HCT116 (cell line): ENCODE results near the gene FCER1G. TPM values are rescaled to one million over a fixed set of nuclear protein-coding genes. Genes with fewer than 3 reads are reported as not detected.

ENCODE experiments used
- ATAC-seq: fragments of 200-7000 bp; cut with Tn5 transposase; 2 replicates; pipeline ENCODE4 v1.9.1; 2020; ENCODE audit warnings: mild to moderate bottlenecking, moderate library complexity
- BruUV-seq: library from RNA; stranded (reverse); fragments of 400-500 nt; replicated peaks from 2 replicates; lab custom pipeline; 2021; lab: Mats Ljungman, UMichigan
- CTCF ChIA-PET: fragments of 300-600 bp; sonication (Branson Sonifier 250); formaldehyde crosslinking; loops from one replicate; lab custom pipeline; 2021; ENCODE audit warnings: antibody characterized with exemption; lab: Charles Lee
- POLR2A ChIA-PET: fragments of 300-600, 350-600 bp; sonication (Branson Sonifier 250); formaldehyde crosslinking; loops from one replicate; lab custom pipeline; 2021; ENCODE audit warnings: antibody characterized with exemption; lab: Charles Lee
- RAD21 ChIA-PET, 2 experiments: fragments of 300-600 bp; sonication (Branson Sonifier 250); formaldehyde crosslinking; loops; one replicate each; lab custom pipeline; 2023; ENCODE audit warnings: low total read pairs in 2 of 2; ENCODE audit not compliant: uncharacterized antibody in 2 of 2, unreplicated experiment in 2 of 2, low non-redundant PET in 1 of 2; lab: Charles Lee
- DNase-seq: peaks from one replicate; pipeline ENCODE4 v3.0.0-alpha.2; 2010; ENCODE audit warnings: low read depth, low spot score
- H2AFZ ChIP-seq: fragments of 200-600 bp; shearing (Covaris generic), sonication (generic); 2 replicates; pipeline ENCODE4 v1.6.1; 2017; ENCODE audit warnings: low read depth, mixed run types, mixed read lengths, antibody characterized with exemption, low read length; ENCODE audit not compliant: poor library complexity, severe bottlenecking
- H3K27ac ChIP-seq: 2 replicates; pipeline ENCODE4 v1.5.1; 2012; ENCODE audit warnings: low read depth, low read length
- H3K27me3 ChIP-seq: fragments of 200-600 bp; sonication (generic); 2 replicates; pipeline ENCODE4 v1.6.1; 2016; ENCODE audit warnings: mixed run types, low read length, mixed read lengths; ENCODE audit not compliant: insufficient read depth
- H3K36me3 ChIP-seq, 2 experiments: fragments of 200-500 bp in 1 of 2; fragments of 200-600 bp in 1 of 2; sonication (Bioruptor generic) in 1 of 2; sonication (generic) in 1 of 2; 2 replicates each; pipeline versions ENCODE4 v1.5.1 to v1.6.1; 2014 to 2016; ENCODE audit warnings: low read length in 2 of 2, inconsistent platforms in 1 of 2, mixed read lengths in 1 of 2, mixed run types in 1 of 2; ENCODE audit not compliant: insufficient read depth in 2 of 2, control insufficient read depth in 1 of 2
- H3K4me1 ChIP-seq, 2 experiments: fragments of 200-600 bp in 1 of 2; sonication (generic) in 1 of 2; 2 replicates each; pipeline versions ENCODE4 v1.5.1 to v1.6.1; 2012 to 2017; ENCODE audit warnings: low read length in 2 of 2, inconsistent platforms in 1 of 2, mild to moderate bottlenecking in 1 of 2, mixed read lengths in 1 of 2, mixed run types in 1 of 2, moderate library complexity in 1 of 2; ENCODE audit not compliant: insufficient read depth in 2 of 2, control insufficient read depth in 1 of 2
- H3K4me2 ChIP-seq: fragments of 200-600 bp; sonication (generic); 2 replicates; pipeline ENCODE4 v1.6.1; 2017; ENCODE audit warnings: mixed run types, low read length, mixed read lengths
- H3K4me3 ChIP-seq, 2 experiments: fragments of 200-600 bp in 1 of 2; sonication (generic) in 1 of 2; replicated peaks in 1 of 2; 2 replicates each; pipeline ENCODE4 v1.5.1; 2011 to 2016; ENCODE audit warnings: low read length in 2 of 2, control low read depth in 1 of 2, low read depth in 1 of 2, mild to moderate bottlenecking in 1 of 2, mixed read lengths in 1 of 2, mixed run types in 1 of 2
- H3K79me2 ChIP-seq: fragments of 200-600 bp; sonication (generic); 2 replicates; pipeline ENCODE4 v1.6.1; 2017; ENCODE audit warnings: mild to moderate bottlenecking, mixed run types, low read length, moderate library complexity, mixed read lengths; ENCODE audit not compliant: insufficient read depth
- H3K9ac ChIP-seq: fragments of 200-600 bp; sonication (generic); 2 replicates; pipeline ENCODE4 v1.6.1; 2016; ENCODE audit warnings: low read length, mixed read lengths
- H3K9me2 ChIP-seq: fragments of 200-600 bp; sonication (generic), shearing (Covaris generic); 2 replicates; pipeline ENCODE4 v1.6.1; 2017; ENCODE audit warnings: mixed run types, mild to moderate bottlenecking, moderate library complexity; ENCODE audit not compliant: insufficient read depth
- H3K9me3 ChIP-seq, 2 experiments: fragments of 200-500 bp in 1 of 2; fragments of 200-600 bp in 1 of 2; sonication (Bioruptor generic) in 1 of 2; sonication (generic) in 1 of 2; 2 replicates each; pipeline ENCODE4 v1.6.1; 2014 to 2017; ENCODE audit warnings: low read length in 2 of 2, mixed read lengths in 2 of 2, inconsistent platforms in 1 of 2, low read depth in 1 of 2, mild to moderate bottlenecking in 1 of 2, mixed run types in 1 of 2, moderate library complexity in 1 of 2; ENCODE audit not compliant: control insufficient read depth in 1 of 2, insufficient read depth in 1 of 2
- H4K20me1 ChIP-seq: fragments of 200-600 bp; sonication (generic), shearing (Covaris generic); 2 replicates; pipeline ENCODE4 v1.6.1; 2017; ENCODE audit warnings: mixed run types, mild to moderate bottlenecking, moderate library complexity; ENCODE audit not compliant: insufficient read depth
- CEBPB ChIP-seq: IDR thresholded peaks from 2 replicates; pipeline ENCODE4 v1.6.1; 2012; ENCODE audit warnings: low read depth
- ELF1 ChIP-seq: IDR thresholded peaks from 2 replicates; pipeline ENCODE4 v1.6.1; 2012; ENCODE audit warnings: low read depth, borderline replicate concordance
- EZH2phosphoT487 ChIP-seq: fragments of 200-600 bp; IDR thresholded peaks from 2 replicates; pipeline ENCODE4 v1.6.1; 2018; ENCODE audit warnings: antibody characterized with exemption, borderline replicate concordance
- FOSL1 ChIP-seq: IDR thresholded peaks from 2 replicates; pipeline ENCODE4 v1.6.1; 2012; ENCODE audit warnings: low read depth
- JUND ChIP-seq: IDR thresholded peaks from 2 replicates; pipeline ENCODE4 v1.6.1; 2012
- POLR2AphosphoS5 ChIP-seq: IDR thresholded peaks from 2 replicates; pipeline ENCODE4 v1.6.1; 2011; ENCODE audit warnings: mild to moderate bottlenecking, low read depth, low read length, moderate library complexity
- RAD21 ChIP-seq: IDR thresholded peaks from 2 replicates; pipeline ENCODE4 v1.6.1; 2012; ENCODE audit warnings: low read depth, mild to moderate bottlenecking
- SP1 ChIP-seq: IDR thresholded peaks from 2 replicates; pipeline ENCODE4 v1.6.1; 2012; ENCODE audit warnings: low read depth
- SRF ChIP-seq: IDR thresholded peaks from 2 replicates; pipeline ENCODE4 v1.6.1; 2012; ENCODE audit warnings: low read depth
- ZBTB33 ChIP-seq: IDR thresholded peaks from 2 replicates; pipeline ENCODE4 v1.6.1; 2011; ENCODE audit warnings: mild to moderate bottlenecking, low read length, moderate library complexity; ENCODE audit not compliant: insufficient replicate concordance; ENCODE audit errors: extremely low read depth
- ZNF274 ChIP-seq: fragments of 200-500 bp; sonication (Bioruptor generic); IDR thresholded peaks from 2 replicates; pipeline ENCODE4 v1.6.1; 2014; ENCODE audit warnings: mild to moderate bottlenecking, low read depth, low read length, inconsistent platforms
- intact Hi-C: fragments of 100-400 bp; cut with micrococcal nuclease; formaldehyde crosslinking; loops from 2 replicates; pipeline ENCODE4 v1.10.0; 2022
- total RNA-seq: library from RNA; stranded (reverse); gene quantifications from one replicate; pipeline ENCODE4 v1.2.1, GENCODE V29; 2021; ENCODE audit not compliant: unreplicated experiment

FCER1G gene
- total RNA-seq, 1 experiment from 2014 or later = 0.86 TPM

- intact Hi-C loops = no loop called here
- CTCF ChIA-PET = interaction anchor here (0.8 to 3.1 kb wide), 22 partner anchors 10 to 446 kb away, joined by 3 to 46 read pairs (median 6); partner anchors contain the start of genes CFAP126, NDUFS2, NR1I3 and PPOX
- peak overlapping the region; percentile 69 for H3K27ac ChIP-seq
These were observed 11.2 kb downstream of the FCER1G start for GRCh38 chr1:161226320-161226711.

More at GRCh38 chr1:161226320-161226711, 11.2 kb downstream of the FCER1G start:
- no peaks in the 10 kb centered on the region for H3K27me3 ChIP-seq
- peaks cover 4 to 17% of the 10 kb centered on the region in 2 experiments for H3K36me3 ChIP-seq
- POLR2A ChIA-PET = interaction anchor here (0.7 to 1.5 kb wide), 7 partner anchors 10 to 164 kb away, joined by 3 to 9 read pairs (median 4); partner anchors contain the start of gene PPOX
- no TSS peak for BruUV-seq
- DNase-seq (no peak), ATAC-seq (no peak)
- H2AFZ ChIP-seq = no peak overlapping the region
- H3K4me3 ChIP-seq = peak overlapping the region; percentile 66 to 72
- no peaks in the 10 kb centered on the region for H3K9me2 ChIP-seq
- H3K4me2 ChIP-seq = peak overlapping the region; percentile 93
- no peak for TF ChIP-seq SP1
- TF ChIP-seq FOSL1 = no peak
- TF ChIP-seq EZH2phosphoT487 = no peak
- TF ChIP-seq JUND = no peak
- TF ChIP-seq RAD21 = no peak
- TF ChIP-seq POLR2AphosphoS5 = no peak
- TF ChIP-seq SRF = no peak
- no peak for TF ChIP-seq ZNF274
- TF ChIP-seq ZBTB33 = no peak
- TF ChIP-seq ELF1 = no peak
- TF ChIP-seq CEBPB = no peak
- H3K9me3 ChIP-seq = no peaks in the 10 kb centered on the region
- RAD21 ChIA-PET = interaction anchor here (0.7 to 1.2 kb wide), 3 partner anchors 13 to 206 kb away, joined by 3 read pairs; no protein-coding TSS in a partner anchor
- no peaks in the 10 kb centered on the region for H3K79me2 ChIP-seq
- H3K9ac ChIP-seq = peak overlapping the region; percentile 72
- no peaks in the 10 kb centered on the region for H4K20me1 ChIP-seq
- peaks cover 14 to 24% of the 10 kb centered on the region in 2 experiments; a peak in 3 of 4 replicates for H3K4me1 ChIP-seq
